ENCODE measurements around the gene ZNF362.

Gene ZNF362

DNA sequence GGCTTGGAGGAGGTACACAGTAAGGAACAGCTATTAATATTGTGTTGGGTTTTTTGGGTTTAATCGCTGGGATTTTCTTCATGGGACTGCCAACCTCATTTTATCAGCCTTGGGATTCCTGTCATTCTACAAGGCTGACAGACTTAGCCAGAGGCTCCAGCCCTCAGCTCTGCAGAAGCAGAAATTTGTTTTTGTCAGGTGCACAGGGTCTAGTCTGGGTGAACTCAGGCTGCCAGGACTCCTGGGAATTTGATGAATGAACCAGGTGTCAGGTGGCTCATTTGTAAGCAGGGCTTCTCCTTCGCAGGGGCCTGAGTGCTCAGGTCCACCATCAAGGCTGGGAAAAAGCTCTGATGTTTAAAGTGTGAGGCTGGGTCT, 11.5 kb upstream of the ZNF362 start:
- no peak for DNase-seq (ENCODE audit: low read depth)

DNA sequence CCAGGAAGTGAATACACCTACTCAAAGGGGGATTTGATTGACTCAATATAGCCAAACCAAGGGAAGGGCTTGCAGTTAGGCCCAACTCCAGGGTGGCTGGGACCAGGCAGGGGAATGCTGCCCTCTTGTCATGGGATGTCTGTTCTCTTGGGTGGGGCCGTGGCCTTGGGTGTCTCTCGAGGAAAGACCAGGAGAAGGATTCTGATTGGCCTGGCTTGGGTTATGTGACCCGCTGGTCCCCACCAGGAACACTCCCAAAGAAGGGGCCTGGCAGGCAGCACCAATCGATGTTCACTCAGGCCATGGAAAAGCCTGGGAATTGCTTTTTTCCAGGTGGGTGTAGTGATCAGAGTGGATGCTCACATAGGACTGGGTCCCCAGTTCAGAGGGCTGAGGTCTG, 10.1 kb upstream of the ZNF362 start:
- DNase-seq (ENCODE audit: low read depth) = no peak

DNA sequence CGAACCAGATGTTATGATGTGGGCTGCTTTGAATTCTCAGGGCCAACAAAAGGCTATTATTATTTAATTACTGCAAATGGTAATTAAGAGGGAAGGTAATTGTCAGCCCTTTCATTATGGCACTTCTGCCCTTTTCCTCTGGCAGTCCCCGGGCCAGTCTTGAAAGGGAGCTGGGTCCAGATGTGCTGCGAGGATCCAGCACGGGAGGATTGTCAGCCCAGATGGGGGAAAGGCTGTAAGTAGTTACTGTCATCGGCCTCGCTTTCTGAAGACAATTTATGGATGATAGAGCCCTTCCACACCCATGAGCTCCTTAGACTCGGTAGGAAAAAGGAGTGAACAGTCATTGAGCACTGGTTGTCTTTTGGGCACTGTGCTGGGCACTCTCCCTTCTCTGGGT, 8.7 kb upstream of the ZNF362 start:
- DNase-seq (ENCODE audit: low read depth) = no peak

DNA sequence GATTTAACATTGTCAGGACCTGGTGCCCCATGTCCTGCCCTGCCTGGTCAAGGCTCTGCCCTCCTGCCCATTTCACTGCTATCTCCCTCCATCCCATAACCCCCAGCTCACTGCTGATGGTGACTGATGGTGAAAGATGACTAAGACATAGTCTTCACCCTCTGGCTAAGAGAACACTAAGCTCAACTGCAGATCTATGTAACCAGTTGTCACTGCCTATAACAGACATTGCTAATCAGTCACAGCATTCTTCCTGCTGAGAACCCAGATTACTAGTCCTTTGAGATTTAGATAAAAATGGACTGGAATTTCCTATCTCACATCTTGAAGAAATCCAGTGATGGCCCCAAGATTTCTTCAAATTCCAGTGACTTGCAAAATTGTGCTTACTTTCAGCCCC, 8.0 kb upstream of the ZNF362 start:
- DNase-seq (ENCODE audit: low read depth) = no peak

DNA sequence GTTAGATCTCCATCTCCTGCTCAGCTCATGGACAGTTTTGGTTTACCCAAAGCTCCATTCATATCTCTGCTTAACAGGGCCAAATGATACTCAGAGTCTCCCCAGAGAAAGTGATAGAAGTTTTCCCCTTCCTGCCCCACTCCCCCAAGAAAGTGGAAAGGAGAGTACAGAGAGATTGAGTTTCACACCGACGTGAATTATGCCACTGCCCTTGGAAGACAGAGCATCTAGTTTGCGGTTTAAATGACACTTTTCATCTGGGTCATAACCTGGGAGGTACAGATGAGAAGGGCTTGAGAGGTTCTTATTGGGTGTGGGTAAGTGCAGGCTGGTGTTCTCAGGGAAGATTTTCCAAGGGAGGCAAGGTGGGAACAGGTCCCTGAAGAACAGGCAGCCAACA, 6.9 kb upstream of the ZNF362 start:
- DNase-seq (ENCODE audit: low read depth) = no peak

DNA sequence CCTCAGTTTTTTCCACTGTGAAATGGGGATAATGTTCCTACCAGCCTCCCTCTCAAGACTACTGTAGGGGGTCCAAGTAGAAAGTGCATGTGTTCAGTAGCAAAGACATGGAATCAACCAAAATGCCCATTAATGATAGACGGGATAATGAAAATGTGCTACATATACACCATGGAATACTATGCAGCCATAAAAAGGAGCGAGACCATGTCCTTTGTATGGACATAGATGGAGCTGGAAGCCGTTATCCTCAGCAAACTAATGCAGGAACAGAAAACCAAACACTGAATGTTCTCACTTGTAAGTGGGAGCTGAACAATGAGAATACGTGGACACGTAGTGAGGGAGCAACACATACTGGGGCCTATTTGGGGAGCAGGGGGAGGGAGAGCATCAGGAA, 6.1 kb upstream of the ZNF362 start:
- no peak for DNase-seq (ENCODE audit: low read depth)

DNA sequence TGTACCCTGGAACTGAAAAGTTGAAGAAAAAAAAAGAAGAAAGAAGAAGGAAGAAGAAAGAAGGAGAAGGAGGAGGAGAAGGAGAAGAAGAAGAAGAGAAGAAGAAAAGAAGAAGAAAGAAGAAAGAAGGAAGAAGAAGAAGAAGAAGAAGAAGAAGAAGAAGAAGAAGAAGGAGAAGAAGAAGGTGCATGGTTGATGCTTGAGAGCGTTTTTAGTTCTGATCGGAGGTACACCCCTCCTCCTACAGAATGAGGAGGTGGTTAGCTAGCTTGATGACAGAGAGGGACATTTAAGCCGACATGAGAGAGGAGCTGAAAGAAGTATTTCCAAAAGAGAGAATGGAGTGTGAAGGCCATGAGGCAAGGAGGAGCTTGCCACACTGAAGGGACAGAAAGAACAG, 5.6 kb upstream of the ZNF362 start:
- no peak for DNase-seq (ENCODE audit: low read depth)

DNA sequence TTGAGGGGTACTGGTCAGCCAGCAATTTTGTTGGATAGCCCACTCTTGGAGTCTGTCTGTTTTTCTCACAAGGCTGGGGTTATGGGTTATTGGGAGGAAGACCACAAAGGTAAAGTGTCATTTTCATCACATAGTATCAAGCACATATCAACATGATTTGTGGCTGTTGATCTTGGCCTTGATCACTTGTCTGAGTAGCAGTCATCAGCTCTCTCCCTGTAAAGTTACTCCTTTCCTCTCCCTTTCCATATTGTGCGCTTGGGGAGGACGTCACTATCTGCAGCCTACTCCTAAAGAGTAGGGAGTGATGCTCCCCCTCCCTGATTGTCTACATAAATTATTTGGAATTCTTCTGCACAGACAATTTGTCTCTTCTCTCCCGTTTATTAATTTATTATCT, 1.8 kb upstream of the ZNF362 start:
- no peak for DNase-seq (ENCODE audit: low read depth)

DNA sequence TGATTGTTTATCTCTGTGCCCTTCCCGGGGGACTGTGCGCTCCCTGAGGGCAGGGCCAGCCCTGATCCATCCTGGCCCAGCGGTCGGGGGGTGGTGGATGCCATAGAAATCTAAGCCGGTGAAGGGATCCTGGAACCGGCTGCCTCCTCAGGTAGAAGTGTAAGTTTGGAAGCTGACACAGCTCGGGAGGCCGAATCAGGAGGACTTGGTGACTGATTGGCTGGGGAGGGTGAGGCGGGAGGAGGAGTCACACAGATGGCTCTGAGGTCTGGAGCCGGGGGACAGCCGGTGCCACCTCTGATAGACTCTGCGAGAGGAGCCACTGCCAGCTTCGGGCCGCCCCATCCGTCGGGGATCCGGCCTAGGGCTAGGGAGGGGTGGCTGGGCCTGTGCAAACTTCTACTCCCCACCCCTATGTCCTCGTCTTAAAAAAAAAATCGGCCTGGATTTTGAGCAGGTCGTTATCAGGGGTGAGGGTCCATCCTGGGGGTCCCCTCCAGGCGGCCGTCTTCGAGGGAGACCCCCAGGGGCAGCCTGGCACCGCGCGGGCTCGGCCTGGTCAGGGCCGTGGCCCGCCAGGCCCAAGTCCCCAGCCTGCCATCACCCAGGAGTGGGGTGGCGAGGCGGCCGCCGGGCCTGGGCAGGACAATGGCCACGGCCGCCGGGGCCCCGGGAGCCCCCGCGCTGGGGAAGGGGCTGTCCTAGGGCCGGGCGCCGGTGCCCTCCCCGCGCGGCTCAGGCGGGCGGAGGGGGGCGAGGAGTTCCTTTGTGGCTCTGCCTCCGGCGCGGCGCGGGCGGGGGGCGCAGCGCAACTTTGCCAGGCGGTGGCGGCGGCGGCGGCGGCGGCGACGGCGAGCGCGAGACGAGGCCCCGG, 708 bp upstream of the ZNF362 start:
- DNase-seq (ENCODE audit: low read depth) = no peak

DNA sequence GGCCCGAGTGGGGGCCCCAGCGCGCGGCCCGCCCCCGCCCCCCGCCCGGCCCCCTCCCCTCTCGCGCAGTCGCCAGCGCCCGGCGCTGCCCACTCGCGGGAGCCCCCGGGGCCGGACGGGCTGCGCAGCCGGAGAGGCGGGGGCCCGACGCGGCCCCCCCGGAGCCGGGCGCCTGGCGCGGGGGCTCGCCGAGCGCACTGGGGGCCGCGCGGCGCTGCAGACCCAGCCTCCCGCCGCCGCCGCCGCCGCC, 146 bp upstream of the ZNF362 start:
- no peak for DNase-seq (ENCODE audit: low read depth)

DNA sequence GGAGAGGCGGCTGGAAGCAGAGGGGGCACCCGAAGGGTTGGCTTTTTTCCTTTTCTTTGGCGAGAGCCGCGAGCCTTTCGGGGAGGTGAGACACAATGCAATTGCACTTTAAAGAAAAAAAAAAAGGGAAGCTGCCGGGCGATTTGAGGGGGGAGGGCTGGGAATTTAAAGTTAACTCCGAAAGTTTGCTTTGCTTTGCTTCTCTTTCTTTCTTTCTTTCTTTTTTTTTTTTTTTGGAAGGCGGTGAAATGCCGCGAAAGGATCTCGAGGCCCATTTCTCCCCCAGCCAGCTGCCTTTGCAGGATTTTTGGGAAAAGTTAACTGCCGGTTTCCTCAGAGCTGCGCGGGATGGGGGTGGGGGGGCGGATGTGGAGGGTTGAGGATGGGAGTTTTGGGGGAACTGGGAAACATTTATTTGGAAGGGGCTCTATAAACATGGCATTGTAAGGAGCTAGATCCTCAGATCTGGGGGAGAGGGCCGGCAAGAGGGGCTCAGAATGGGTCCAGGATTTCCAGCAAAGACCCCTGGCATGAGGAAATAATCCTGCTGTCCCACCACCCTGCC, 997 bp downstream of the ZNF362 start:
- DNase-seq (ENCODE audit: low read depth) = no peak

DNA sequence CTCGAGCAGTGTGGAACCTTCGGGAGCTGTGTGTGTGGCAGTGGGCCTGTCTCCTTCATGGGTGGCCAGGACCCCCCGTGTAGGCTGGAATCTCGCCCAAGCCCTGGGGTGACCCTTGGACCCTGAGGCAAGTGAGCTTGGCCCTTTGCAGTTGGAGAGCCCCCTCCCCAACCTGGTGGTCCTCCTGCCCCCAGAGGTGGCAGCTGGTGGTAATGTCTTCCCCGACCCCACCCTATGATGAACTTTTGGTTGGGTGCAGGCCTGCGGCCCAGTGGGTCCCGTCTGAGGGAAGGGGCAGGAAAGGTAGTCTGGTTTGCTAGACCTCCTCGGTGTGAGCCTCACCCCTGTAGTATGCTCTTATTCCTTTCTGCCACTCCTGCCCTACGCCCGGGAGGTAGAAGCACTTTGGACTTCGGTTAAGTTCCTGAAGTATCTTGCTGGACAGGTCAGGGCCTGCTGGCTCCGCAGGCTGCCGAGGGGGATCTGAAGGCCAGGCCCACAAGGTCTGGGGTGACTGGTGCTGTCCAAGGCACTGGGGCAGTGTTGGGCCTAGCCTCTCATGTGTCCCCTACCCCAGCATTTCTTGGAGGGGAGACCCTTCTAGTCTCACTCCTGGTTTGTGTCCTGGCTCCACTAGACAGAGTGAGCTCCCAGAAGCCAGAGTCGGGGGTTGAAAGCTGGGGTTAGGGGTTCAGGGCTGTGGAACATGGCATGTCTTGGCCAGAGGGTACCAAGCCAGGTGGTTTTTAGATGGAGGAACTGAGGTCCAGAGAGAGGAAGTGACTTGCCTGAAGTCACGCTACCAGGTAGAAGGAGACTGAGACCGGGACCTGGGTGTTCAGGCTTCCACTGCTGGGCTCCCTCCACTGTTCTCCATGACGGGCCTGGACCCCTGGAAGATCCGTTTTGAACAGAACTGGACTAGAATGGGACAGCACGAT, 1.8 kb downstream of the ZNF362 start:
- no peak for DNase-seq (ENCODE audit: low read depth)

DNA sequence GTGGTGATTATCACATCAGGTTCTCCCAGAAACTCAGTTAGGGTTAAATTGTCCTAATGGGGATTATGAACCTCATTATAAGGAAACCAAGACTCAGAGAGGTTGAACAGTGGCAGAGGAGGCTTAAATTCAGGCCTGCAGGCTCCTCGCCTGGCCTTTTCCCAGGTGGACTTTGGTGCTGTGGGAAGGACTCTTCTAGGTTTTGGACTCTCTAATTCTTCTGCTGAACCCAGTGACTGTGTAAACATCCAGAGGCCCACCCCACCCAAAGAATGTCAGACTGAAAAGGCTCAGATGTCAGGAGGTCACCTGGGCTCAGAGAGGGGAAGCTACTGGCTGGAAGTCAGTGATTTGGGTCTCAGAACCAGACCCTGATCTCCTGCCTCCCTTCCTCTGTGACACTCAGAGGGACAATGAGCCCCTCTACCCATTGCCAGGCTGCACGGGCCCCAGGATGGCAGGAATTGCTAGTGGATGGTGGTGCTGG, 2.5 kb downstream of the ZNF362 start:
- DNase-seq (ENCODE audit: low read depth) = no peak

DNA sequence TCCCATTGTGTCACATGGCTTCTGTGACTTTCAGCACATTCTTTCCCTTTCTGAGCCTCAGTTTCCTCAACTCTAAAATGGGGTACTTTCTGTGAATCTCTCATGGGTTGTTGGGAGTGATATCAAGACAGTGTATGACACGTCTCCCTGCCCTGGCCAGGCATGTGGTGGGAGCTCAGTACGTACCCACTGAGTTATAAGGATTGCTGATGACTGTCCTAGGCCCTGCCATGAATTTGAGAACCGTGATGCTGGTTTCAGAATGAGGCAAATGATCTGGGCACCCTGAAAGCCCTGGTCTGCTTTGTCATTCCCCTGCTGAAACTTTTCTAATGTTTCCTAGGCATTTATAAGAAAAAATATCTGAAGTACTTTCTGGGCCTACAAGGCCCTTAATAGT, 3.6 kb downstream of the ZNF362 start:
- DNase-seq (ENCODE audit: low read depth) = no peak

DNA sequence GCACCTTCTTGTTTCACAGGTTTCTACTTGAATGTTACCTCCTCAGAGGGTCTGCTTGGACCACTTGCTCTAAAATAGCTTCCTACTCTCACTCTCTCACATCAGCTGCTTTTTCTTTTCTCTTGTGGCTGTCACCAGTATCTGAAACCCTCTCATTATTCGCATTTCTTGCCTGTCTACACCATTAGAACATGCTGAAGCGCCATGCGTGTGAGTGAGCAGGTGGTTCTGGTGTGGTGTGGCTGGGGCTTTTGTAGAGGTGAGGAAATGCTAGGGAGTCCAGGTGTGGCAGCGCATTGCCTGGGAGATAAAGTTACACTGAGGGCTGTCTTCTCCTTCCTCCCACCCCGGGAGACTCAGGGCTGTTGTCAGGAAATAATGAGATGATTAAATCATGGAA, 4.1 kb downstream of the ZNF362 start:
- no peak for DNase-seq (ENCODE audit: low read depth)

DNA sequence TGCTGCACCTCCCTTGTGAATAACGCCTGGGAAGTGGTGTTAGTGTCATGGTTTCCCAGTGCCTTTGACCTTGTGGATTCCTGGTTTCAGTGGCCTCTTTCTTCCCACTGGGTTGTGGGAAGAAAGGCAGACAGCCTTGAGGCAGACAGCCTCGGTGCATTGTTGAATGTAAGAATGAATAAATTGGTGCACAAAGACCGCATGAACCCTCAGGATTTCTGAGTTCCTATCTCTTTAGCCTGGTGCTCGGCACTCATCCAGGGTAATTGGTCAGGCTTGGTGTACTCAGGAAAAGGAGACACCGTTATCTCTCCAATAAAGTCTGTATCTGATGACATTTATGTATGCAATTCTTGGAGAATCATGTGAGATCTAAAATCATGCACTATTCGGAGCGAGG, 5.1 kb downstream of the ZNF362 start:
- no peak for DNase-seq (ENCODE audit: low read depth)

DNA sequence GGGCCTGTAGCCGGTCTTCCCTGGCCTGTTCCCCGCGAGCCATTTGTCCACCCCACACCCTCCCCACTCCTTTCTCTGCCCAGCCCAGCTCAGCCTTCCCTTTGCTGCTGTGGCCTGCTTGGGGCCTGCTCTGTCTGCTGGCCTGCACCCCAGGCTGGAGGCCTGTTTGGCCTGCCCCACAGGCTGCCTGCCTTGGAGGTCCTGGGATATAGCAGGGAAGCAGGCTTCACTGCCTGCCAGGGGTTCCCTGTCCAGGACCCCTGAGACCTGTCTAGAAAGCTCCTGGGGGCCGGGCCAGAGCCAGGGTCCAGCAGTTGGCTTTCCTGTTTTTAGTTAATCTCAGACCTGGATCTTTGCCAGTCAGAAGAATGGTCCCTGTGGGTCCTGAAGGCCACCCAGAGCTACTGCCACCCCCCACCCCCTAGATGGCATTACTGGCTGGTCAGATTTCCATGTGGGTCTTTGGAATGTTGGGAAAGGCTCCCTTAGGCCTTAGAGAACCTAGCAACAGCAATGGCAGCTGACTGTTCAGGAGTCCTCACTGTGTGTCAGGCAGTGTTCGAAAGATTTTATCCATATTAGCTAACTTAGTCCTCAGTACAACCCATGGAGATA, 7.7 kb downstream of the ZNF362 start:
- no peak for DNase-seq (ENCODE audit: low read depth)

DNA sequence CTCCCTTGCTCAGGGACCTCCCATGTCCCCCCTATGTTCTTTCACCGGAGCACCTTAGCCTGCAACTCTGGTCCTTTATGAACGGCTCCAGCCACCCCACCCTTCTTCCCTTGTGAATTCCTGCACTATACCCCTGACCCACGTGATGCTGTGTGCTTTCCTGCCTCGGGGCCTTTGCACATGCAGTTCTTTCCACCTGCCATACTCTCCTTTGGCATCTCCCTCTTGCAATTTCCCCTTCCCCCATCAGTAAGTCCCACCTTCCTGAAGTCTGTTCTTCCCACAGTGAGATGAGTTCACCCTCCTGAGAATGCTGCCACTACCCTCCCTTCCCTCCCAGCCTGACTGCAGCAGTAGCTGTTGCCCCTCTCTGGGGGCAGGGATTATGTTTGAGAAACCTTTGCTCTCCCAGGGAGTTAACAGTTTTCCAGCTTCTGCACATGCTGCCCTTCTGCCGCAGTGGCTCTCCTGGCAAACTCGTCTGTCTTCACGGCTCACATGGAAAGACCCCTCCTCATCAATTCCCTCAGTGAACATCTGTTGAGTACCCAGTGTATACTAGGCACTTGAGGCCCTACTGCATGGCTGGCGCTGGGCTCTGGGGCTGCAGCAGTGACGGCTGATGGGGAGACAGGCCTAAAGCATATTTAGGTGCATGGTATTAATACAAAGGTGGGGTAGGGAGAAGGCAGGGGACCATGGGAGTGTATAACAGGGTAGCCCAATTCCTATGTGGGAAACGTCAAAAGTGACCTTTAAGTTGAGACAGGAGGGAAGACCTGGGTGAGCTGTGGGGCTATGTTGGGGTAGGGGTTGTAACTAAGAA, 9.7 kb downstream of the ZNF362 start:
- DNase-seq (ENCODE audit: low read depth) = no peak

DNA sequence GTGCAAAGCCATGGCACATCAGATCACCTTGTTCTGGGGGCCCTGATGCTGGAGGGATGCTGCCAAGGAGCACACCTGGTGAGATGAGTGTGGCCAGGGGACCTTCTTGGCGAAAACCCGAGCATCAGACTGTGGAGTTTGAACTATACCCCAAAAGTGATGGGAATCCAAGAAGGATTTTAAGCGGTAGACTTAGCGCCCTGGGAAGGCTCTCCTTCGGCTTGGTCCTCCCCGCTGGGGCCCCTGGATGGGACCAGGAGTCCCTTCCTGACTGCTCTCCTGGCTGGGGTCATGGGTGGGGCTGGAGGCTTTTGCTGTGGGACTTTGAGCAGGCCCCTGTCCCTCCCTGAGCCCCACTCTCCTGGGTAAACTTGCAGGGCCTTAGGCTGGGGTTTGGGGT, 10.5 kb downstream of the ZNF362 start:
- DNase-seq (ENCODE audit: low read depth) = no peak

DNA sequence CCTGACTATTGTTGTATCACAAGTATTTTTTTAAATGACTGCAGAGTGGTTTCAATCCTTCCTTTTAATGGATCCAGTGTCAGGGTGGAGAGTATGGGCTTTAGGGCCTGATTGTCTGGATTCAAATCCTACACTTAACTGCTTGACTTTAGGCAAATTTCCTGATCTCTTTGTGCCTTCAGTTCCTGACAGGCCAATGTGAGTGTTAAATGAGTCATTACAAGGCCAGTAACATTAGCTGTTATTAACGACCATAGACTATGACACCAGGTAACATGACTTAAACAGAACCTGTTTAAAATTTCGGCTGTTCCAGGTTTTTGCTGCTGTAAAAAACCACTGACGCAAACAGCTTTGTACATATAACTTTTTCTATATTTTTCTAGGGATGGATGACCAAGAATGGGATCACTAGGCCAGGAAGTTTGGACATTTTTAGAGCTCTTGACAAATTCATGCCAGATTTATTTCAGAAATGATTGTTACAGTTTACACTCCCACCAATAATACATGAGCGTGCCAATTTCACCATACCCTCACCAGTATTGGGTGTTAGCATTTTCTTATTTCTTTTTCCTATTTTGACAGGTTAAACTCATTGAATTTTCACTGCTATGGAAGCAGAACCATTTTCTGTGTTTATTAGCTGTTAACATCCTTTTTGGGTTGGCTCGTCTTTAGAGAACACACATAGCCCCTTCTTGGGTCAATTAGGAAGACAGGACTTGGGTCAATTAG, 11.3 kb downstream of the ZNF362 start:
- no peak for DNase-seq (ENCODE audit: low read depth)

DNA sequence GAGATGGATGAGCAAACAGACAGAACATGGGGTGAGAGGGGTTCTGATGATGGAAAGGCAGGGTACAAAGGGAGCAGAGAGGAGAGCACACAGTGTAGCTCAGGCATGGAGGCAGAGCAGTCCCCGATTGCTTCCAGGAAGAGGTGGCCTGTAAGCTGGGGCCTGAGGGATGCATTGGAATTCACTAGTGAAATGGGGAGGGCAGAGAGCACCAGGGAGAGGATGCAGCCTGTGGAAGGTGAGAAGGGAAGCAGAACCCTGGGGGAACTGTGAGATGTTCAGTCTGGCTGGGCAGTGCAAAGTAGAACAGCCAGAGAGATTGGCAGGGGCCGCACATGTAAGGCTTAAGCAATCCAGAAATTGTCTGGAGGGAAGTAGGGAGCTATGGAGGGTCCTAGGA, 12.2 kb downstream of the ZNF362 start:
- DNase-seq (ENCODE audit: low read depth) = no peak

All from stromal cell of bone marrow (primary cell).